ENCODE results near the gene DISP2.

GRCh38 chr15:40369971-40370370 is 12.0 kb downstream of the DISP2 start:
- TF ChIP-seq POLR2AphosphoS5 (IDR thresholded peaks at IDR 0.05) (no peak), CTCF (IDR thresholded peaks at IDR 0.05) (no peak), POLR2A (IDR thresholded peaks at IDR 0.05) (no peak), EP300 (IDR thresholded peaks at IDR 0.05; ENCODE audit: low read depth) (no peak)
